Ishikawa (cell line): Measurements from ENCODE around the gene CAMTA1.

Experiments used
- CEBPB ChIP-seq: IDR thresholded peaks from 2 replicates; pipeline ENCODE4 v1.6.1; 2012
- CREB1 ChIP-seq: IDR thresholded peaks from 2 replicates; pipeline ENCODE4 v1.6.1; 2012; ENCODE audit warnings: low read depth
- EGR1 ChIP-seq: IDR thresholded peaks from 2 replicates; pipeline ENCODE4 v1.6.1; 2012
- EP300 ChIP-seq: IDR thresholded peaks from 2 replicates; pipeline ENCODE4 v1.6.1; 2012; ENCODE audit warnings: borderline replicate concordance
- FOXM1 ChIP-seq: IDR thresholded peaks from 2 replicates; pipeline ENCODE4 v1.6.1; 2012; ENCODE audit warnings: low read depth, borderline replicate concordance
- NFIC ChIP-seq: IDR thresholded peaks from 2 replicates; pipeline ENCODE4 v1.6.1; 2012
- RAD21 ChIP-seq: IDR thresholded peaks from 2 replicates; pipeline ENCODE4 v1.6.1; 2012; ENCODE audit warnings: low read depth
- TAF1 ChIP-seq: IDR thresholded peaks from 2 replicates; pipeline ENCODE4 v1.6.1; 2012; ENCODE audit warnings: low read depth, mild to moderate bottlenecking
- TCF12 ChIP-seq: IDR thresholded peaks from 2 replicates; pipeline ENCODE4 v1.6.1; 2012; ENCODE audit warnings: low read depth
- TEAD4 ChIP-seq: IDR thresholded peaks from 2 replicates; pipeline ENCODE4 v1.6.1; 2012
- YY1 ChIP-seq: IDR thresholded peaks from 2 replicates; pipeline ENCODE4 v1.6.1; 2012; ENCODE audit warnings: low read depth
- ZBTB7A ChIP-seq: IDR thresholded peaks from 2 replicates; pipeline ENCODE4 v1.6.1; 2012; ENCODE audit warnings: low read depth
- TF ChIP-seq, protein P1 (sequence below): IDR thresholded peaks from 2 replicates; pipeline ENCODE4 v1.6.1; 2012
- TF ChIP-seq, protein P2 (sequence below): IDR thresholded peaks from 2 replicates; pipeline ENCODE4 v1.6.1; 2012; ENCODE audit warnings: low read depth, mild to moderate bottlenecking
- TF ChIP-seq, protein P3 (sequence below): IDR thresholded peaks from 2 replicates; pipeline ENCODE4 v1.6.1; 2012

Gene CAMTA1

DNA sequence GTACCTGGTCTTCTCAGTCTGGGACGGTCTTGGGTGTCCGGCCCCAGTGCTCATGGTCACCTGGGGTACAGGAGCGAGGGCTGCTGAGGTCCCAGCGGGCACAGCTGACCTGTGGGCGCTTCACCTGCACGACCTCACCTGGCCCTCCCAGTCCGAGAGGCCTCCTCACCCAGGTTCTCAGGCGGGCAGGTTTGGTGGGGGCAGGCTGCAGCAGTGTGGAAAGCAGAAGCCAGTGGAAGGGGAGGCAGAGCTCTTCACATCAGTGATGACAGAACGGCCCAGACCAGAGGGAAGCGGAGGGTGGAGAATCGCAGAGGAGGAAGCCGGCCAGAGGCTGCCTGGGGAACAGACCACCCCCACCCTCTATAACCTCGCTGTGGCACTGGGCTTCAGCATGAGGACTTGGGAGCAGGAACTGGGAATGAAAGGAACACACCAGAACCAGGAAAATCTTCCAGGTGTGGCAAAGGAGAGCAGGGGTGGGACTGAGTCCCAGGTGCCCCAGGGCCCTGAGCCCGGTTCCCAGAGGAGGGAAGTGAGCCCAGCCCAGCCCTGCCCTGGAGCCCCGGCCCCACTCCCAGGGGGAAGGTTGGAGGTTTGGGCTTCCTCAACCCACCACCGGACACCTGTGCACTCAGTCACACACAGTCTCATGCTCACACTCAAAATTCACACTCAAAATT lies 720.7 kb downstream of the CAMTA1 start:
- TF ChIP-seq CEBPB (no peak), ZBTB7A (no peak), FOXM1 (no peak), YY1 (no peak), TEAD4 (no peak), NFIC (no peak), EGR1 (no peak), TCF12 (no peak), CREB1 (no peak), TAF1 (no peak)
- TF ChIP-seq, protein P1, sequence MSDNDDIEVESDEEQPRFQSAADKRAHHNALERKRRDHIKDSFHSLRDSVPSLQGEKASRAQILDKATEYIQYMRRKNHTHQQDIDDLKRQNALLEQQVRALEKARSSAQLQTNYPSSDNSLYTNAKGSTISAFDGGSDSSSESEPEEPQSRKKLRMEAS = no peak
- TF ChIP-seq, protein P2, sequence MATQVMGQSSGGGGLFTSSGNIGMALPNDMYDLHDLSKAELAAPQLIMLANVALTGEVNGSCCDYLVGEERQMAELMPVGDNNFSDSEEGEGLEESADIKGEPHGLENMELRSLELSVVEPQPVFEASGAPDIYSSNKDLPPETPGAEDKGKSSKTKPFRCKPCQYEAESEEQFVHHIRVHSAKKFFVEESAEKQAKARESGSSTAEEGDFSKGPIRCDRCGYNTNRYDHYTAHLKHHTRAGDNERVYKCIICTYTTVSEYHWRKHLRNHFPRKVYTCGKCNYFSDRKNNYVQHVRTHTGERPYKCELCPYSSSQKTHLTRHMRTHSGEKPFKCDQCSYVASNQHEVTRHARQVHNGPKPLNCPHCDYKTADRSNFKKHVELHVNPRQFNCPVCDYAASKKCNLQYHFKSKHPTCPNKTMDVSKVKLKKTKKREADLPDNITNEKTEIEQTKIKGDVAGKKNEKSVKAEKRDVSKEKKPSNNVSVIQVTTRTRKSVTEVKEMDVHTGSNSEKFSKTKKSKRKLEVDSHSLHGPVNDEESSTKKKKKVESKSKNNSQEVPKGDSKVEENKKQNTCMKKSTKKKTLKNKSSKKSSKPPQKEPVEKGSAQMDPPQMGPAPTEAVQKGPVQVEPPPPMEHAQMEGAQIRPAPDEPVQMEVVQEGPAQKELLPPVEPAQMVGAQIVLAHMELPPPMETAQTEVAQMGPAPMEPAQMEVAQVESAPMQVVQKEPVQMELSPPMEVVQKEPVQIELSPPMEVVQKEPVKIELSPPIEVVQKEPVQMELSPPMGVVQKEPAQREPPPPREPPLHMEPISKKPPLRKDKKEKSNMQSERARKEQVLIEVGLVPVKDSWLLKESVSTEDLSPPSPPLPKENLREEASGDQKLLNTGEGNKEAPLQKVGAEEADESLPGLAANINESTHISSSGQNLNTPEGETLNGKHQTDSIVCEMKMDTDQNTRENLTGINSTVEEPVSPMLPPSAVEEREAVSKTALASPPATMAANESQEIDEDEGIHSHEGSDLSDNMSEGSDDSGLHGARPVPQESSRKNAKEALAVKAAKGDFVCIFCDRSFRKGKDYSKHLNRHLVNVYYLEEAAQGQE = no peak
- TF ChIP-seq, protein P3, sequence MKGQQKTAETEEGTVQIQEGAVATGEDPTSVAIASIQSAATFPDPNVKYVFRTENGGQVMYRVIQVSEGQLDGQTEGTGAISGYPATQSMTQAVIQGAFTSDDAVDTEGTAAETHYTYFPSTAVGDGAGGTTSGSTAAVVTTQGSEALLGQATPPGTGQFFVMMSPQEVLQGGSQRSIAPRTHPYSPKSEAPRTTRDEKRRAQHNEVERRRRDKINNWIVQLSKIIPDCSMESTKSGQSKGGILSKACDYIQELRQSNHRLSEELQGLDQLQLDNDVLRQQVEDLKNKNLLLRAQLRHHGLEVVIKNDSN = no peak

DNA sequence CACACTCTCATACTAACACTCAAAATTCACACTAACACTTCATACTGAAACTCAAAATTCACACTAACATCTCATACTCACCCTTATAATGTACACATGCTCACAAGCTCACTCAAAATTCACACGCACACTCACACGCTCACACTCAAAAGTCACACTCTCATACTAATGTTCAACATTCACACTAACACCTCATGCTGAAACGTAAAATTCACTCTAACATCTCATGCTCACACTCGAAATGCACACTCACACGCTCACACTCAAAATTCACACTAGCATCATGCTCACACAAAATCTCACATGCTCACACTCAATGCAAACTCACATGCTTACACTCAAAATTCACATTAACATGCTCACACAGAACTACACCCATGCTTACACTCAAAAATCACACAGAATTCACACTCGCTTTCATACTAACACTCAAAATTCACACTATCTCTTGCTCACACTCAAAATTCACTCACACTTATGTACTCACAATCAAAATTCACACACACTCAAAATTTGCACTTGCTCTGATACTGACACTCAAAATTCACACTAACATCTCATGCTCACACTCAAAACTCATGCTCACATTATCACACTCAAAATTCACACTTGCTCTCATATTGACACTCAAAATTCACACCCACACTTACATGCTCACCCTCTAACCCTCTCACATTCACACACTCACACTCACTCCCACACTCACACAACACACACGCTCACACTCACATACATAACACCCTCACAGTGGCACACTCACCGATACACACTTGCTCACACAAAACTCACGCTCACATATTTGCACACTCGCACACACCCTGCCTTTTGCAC lies 721.4 kb downstream of the CAMTA1 start:
- TF ChIP-seq TEAD4 (no peak), ZBTB7A (no peak), EP300 (no peak), TAF1 (no peak), CREB1 (no peak), FOXM1 (no peak), EGR1 (no peak), NFIC (no peak), TCF12 (no peak), RAD21 (no peak), YY1 (no peak), CEBPB (no peak)
- TF ChIP-seq, protein P2 = no peak
- TF ChIP-seq, protein P3 = no peak
- TF ChIP-seq, protein P1 = no peak

DNA sequence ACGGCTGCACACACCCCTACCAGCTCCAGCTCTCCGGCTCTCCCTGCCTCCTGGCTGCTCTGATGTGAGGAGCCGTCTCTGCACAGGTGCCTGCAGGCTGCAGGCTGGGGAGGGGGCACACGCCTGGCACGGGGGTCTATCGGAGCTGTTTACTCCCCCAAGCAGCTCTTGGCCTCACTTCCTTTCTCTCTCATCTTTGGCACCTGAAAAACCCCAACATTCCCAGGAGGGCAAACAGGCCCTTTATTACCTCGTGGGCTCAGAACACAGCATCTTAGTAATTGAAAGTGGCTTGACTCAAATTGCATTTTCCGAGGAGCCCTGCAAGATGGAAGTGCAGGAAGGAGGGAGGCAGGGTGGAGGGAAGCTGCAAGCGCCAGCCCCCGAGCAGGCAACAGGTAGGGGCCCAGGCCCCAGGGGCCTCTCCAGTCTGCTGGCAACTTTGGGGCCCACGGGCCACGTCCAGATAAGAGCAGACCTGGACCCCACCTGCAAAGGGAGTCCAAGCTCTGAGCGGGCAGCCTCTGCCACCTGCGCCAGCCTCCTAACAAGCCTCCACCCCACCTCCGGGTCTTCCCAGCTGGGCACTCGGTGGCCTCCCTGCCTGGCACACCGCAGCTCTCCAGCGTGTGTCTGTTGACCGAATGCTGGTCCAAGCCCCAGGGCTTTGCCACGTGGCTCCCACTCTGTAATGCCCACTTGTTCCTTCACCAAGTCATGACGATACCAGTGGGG lies 722.2 kb downstream of the CAMTA1 start:
- TF ChIP-seq NFIC (no peak), RAD21 (no peak), EGR1 (no peak), TAF1 (no peak), ZBTB7A (no peak), TCF12 (no peak), YY1 (no peak), EP300 (no peak), TEAD4 (no peak), CEBPB (no peak), FOXM1 (no peak), CREB1 (no peak)
- TF ChIP-seq, protein P1 = no peak
- TF ChIP-seq, protein P3 = no peak
- TF ChIP-seq, protein P2 = no peak
